ENCODE data around the gene SLC16A6.

Gene SLC16A6

GRCh38 chr17:68306819-68307218, 15.9 kb upstream of the SLC16A6 start:
- no peak overlapping the region for H3K27ac ChIP-seq
- no peak for TF ChIP-seq ZFX (IDR thresholded peaks at IDR 0.05)
- TF ChIP-seq CTCF (conservative IDR thresholded peaks at IDR 0.05): no peak

- no peak overlapping the region for H3K27ac ChIP-seq
- TF ChIP-seq ZFX (IDR thresholded peaks at IDR 0.05) (no peak), CTCF (conservative IDR thresholded peaks at IDR 0.05) (no peak)
These were observed 14.2 kb upstream of the SLC16A6 start for GRCh38 chr17:68305142-68305541.

GRCh38 chr17:68304706-68305105, 13.8 kb upstream of the SLC16A6 start:
- H3K27ac ChIP-seq: no peak overlapping the region
- no peak for TF ChIP-seq CTCF (conservative IDR thresholded peaks at IDR 0.05)
- no peak for TF ChIP-seq ZFX (IDR thresholded peaks at IDR 0.05)

- no peak for TF ChIP-seq CTCF (conservative IDR thresholded peaks at IDR 0.05)
- TF ChIP-seq ZFX (IDR thresholded peaks at IDR 0.05): no peak
- 0 out of 2 replicates have a peak overlapping the region, but pooled peaks have one; percentile 9 for H3K27ac ChIP-seq
These were observed 11.7 kb upstream of the SLC16A6 start for GRCh38 chr17:68302666-68303065.

- H3K27ac ChIP-seq: 0 out of 2 replicates have a peak overlapping the region, but pooled peaks have one; percentile 9
- TF ChIP-seq ZFX (IDR thresholded peaks at IDR 0.05) (no peak), CTCF (conservative IDR thresholded peaks at IDR 0.05) (no peak)
These were observed 11.2 kb upstream of the SLC16A6 start for GRCh38 chr17:68302066-68302564.

- no peak for TF ChIP-seq ZFX (IDR thresholded peaks at IDR 0.05)
- TF ChIP-seq CTCF (conservative IDR thresholded peaks at IDR 0.05): no peak
- peak overlapping the region; percentile 9; the same call in 1 of the 2 replicates for H3K27ac ChIP-seq
These were observed 10.6 kb upstream of the SLC16A6 start for GRCh38 chr17:68301438-68301959.

- peak overlapping the region; percentile 34 for H3K27ac ChIP-seq
- TF ChIP-seq ZFX (IDR thresholded peaks at IDR 0.05) (no peak), CTCF (conservative IDR thresholded peaks at IDR 0.05) (no peak)
These were observed 8.9 kb upstream of the SLC16A6 start for GRCh38 chr17:68299817-68300216.

Measured in C4-2B (cell line).